Hematopoietic multipotent progenitor cell treated with erythropoietin and hydrocortisone succinate and interleukin-3 and kit ligand, for 6 days (in vitro differentiated cells): ENCODE measurements around the gene EDC3.
"Not testable (repeated sequence)": the region's sequence is repeated elsewhere in the genome, so short reads cannot be mapped to it uniquely, and the experiment has no call there.

ENCODE experiments used
- DNase-seq: peaks from one replicate; pipeline ENCODE4 v3.0.0-alpha.2; 2015

The EDC3 gene

GRCh38 chr15:74648051-74648842 lies 47.6 kb downstream of the EDC3 start:
- no peak for DNase-seq

GRCh38 chr15:74646480-74646879 lies 49.3 kb downstream of the EDC3 start:
- DNase-seq, result no peak

- no peak for DNase-seq
Observed at GRCh38 chr15:74643665-74644204, 52.1 kb downstream of the EDC3 start.

GRCh38 chr15:74642734-74643664 lies 52.8 kb downstream of the EDC3 start:
- peak; percentile 64 for DNase-seq

GRCh38 chr15:74642348-74642733 lies 53.5 kb downstream of the EDC3 start:
- no peak for DNase-seq

GRCh38 chr15:74641151-74641550 lies 54.7 kb downstream of the EDC3 start:
- no peak for DNase-seq

DNA sequence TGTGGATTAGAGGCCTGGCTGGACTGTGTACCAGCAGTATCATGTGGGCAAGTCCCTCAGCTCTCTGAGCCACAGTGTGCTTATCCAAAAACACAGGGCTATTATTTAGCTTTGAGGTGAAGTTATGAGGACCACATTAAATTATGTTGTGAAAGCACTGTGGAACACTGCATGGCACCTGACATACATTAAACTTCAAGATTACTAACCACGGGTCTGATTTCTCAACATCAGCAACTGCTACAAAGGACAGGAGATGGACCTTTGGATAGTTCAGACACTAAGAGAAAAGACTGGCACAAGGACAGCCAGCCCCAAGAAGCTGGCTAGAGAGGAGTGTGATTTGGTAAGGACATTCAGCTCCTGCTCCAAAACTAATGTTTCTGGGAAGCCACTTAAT lies 58.8 kb downstream of the EDC3 start:
- DNase-seq, result no peak

GRCh38 chr15:74635228-74635627 lies 60.6 kb downstream of the EDC3 start:
- peak; percentile 86 for DNase-seq

GRCh38 chr15:74633781-74634180 lies 62.0 kb downstream of the EDC3 start:
- no peak for DNase-seq

DNA sequence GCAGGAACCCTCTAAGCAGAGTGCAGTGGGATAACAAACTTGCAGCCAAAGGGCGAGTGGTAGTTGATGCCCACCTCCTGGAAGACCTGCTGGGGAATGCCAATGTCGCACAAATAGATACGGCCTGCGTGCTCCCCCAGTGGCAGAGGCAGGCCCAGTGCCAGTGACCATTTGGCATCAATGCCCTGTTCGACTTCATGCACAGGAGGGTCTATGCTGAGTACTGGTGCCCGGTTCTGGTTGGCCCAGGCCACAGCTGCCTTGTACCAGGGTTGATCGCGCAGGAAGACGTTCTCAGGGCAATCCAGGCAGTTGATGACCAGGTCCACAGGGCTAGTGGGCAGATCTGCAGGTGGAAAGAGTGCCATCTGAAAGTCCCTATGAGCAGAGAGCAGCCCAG lies 63.2 kb downstream of the EDC3 start:
- DNase-seq, result no peak

DNA sequence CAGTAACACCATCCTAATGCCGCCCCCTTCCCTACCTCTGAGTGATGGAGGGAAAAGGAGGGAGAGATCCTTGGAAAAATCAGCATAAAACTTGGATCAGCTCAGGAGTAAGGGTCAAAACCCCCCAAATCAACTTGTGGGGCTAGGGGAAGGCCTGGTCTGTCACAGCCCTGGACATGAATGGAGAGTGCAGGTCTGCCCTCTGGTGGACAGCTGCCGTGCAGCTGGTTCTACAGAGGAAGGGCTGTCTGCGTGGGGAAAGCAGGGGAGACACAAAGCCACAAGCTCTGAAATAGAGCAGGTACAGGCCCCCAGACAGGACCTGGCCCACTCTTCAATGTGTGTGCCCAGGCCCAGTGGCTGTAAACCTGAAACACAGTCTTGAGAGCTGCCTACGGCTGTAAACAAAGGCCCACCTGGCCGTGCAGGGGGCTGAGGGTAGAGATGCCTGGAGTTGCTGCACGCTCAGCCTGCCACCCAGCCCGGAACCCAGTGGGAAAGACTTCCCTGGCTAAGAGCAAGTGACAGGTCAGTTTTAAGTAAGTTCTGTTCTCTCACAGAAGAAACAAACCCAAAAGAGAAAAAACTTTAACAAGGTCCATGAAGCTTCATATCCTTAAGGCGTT lies 63.8 kb downstream of the EDC3 start:
- DNase-seq, result peak; percentile 83

- DNase-seq, result no peak
Observed at GRCh38 chr15:74631408-74631807, 64.4 kb downstream of the EDC3 start.

GRCh38 chr15:74631087-74631385 lies 64.8 kb downstream of the EDC3 start:
- no peak for DNase-seq

DNA sequence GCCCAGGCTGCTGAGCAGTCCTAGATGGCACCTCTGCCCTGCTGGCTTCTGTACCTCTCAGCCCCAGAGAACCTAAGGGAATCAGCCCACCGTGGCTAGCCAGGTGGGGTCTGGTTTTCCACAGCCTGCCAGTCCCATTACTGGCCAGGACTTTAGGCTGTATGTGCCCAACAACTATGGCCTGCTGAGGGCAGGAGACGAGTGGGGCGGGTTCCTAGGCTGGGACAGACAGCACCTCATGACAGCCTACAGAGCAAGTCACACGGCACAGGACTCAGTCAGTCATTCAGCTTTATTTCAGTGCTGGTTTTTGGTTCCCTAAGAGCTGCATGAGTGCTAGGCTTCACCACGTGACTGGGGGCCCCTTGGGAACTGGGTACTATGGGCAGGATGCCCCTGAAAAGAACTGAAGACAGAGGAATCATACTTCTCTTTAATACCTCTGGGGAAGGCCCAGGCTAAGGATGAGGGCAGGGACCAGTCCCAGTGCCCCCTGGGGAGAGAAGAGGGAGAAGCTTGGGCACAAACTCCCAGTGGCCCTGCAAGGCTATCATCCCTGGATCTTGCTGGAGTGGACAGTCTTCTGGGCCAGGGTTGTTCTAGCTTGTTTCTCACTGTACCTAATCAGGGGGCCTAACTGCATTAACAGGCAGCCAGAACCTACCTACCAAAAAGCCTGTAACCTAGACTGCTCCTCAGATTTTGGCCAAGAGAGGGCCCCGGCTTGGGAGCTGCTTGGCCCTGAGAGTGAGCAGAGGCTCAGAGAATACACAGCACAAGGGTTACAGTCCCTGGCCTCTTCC lies 65.3 kb downstream of the EDC3 start:
- no peak for DNase-seq

DNA sequence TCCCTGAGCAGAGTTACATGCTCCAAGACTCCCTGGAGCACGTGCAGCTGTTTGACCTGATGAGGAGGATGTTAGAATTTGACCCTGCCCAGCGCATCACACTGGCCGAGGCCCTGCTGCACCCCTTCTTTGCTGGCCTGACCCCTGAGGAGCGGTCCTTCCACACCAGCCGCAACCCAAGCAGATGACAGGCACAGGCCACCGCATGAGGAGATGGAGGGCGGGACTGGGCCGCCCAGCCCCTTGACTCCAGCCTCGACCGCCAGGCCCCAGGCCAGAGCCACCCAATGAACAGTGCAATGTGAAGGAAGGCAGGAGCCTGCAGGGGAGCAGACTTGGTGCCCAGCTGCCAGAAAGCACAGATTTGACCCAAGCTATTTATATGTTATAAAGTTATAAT lies 66.1 kb downstream of the EDC3 start:
- DNase-seq, result not testable (repeated sequence)

- no peak for DNase-seq
Observed at GRCh38 chr15:74628949-74629348, 66.9 kb downstream of the EDC3 start.

DNA sequence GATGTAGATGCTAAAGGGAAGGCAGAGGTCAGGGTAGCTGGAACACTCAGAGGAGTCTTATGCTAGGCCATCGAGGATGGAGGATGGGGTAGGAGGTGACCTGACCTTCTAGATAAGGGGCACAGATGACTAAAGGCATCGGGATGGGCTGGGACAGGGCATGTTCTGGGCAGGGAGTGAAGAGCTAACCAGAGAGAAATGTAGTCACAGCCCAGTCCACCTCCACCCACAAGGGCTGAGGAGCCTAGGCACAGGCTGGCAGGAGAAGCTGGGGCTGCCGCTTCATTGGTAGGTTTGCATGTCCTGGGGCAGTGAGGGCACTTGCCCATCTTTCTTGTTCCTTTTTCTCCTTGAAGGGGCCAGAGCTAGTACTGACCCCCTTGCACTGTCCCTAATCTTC lies 67.6 kb downstream of the EDC3 start:
- DNase-seq, result no peak

DNA sequence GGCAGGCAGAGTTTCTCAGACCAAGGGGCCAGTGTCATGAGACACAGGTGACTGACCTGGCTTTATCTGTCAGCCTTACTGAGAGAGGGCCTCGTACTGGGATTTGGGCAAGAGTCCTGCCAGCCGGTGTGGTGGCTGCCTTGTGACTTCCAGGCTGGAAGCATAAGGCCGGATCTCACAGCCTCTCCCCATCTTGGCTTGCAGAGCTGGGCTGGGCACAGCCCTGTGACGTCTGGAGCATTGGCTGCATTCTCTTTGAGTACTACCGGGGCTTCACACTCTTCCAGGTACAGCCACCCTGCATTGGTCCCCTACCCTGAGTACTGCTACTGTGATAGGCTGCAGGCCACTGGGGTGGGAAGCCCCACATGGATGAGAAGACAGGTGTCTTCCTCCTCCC lies 68.1 kb downstream of the EDC3 start:
- DNase-seq, result no peak

DNA sequence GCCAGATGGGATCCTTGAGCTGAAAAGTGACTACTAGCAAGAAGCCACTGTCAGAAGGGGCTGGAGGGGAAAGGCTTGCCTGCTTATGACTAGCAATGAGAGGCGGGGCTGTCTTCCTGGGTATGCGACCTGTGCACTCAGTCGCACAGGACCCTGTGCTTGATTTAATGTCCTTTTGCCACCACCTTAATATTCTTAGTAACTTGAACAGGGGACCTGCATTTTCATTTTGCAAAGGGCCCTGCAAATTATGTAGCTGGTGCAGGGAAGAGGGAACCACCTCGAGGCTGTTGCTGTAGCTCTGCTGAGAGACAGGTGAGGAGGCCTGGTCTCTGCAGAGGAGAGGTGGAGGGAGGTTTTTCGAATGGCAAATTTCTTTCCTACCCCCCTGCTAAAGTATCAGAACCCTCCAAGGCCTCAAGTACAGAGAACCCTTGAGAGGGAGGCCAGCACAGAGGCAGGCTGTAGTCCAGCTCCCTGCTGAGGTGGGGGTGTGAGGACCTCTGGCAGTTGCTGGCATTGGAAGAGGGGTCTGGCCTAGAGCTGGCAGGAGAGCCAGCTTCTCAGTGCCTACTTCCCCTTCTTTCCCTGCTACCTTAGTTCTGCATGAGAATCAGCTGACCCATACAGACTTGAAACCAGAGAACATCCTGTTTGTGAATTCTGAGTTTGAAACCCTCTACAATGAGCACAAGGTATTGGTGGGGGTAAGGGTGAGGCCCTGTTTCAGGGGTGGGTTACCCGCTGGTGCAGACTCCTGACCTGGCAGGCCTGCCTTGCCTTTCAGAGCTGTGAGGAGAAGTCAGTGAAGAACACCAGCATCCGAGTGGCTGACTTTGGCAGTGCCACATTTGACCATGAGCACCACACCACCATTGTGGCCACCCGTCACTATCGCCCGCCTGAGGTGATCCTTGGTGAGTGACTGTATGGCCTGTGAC lies 68.8 kb downstream of the EDC3 start:
- DNase-seq, result no peak

DNA sequence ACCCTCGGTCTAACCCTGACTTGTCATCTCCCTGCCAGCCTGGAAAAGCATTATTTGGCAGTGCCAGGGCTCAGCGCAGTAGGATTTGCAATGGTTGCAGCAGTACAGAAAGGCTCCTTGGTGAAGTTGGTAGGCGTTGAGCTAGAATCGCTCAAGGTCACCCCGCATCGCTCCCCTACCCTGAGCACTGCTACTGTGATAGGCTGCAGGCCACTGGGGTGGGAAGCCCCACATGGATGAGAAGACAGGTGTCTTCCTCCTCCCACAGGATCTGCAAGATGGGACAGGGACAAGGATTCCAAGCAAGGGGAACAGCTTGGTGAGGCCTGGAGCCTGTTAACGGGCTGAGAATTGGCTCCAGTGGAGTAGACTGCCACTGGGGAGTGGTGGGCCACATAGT lies 69.5 kb downstream of the EDC3 start:
- no peak for DNase-seq

- no peak for DNase-seq
Observed at GRCh38 chr15:74625693-74626092, 70.1 kb downstream of the EDC3 start.
